Measurements from ENCODE around the gene ZFYVE1. TPM values are rescaled to one million over a fixed set of nuclear protein-coding genes. Genes with fewer than 3 reads are reported as not detected.
"Not testable (repeated sequence)": the region's sequence is repeated elsewhere in the genome, so short reads cannot be mapped to it uniquely, and the experiment has no call there.

The ZFYVE1 gene
- total RNA-seq, 2 experiments from 2014 or later = 11.5 to 14.3 TPM

DNA sequence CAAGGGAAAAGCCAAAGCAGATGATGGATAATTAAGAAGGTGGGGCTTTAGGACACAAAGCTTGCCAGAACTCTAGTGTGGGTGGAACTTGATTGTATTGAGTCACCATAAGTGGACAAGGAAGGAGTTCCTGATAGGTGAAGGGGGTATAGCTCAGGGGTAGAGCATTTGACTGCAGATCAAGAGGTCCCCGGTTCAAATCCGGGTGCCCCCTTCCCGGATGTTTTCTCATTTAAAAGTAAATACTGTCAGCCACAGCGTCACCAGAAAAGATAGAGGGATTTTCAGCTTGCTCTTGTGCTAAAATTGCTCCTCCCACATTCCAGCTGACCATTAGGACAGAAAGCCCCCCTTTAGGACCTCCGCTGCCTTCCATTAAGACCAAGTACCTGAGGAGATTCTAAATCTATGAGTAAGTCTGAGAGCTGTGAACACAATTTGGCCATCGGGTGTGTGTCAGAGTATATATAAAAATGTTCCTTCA, 64.0 kb downstream of the ZFYVE1 start:
- H4K20me1 ChIP-seq (ENCODE audit: insufficient read depth, low read length) = no peaks in the 10 kb centered on the region
- DNase-seq (ENCODE audit: low spot score) = no peak
- no peak overlapping the region for H3K27ac ChIP-seq (ENCODE audit: low read depth, low read length, poor library complexity, severe bottlenecking)
- H3K36me3 ChIP-seq (ENCODE audit: insufficient read depth, low read length) = peaks cover 50% of the 10 kb centered on the region
- TF ChIP-seq, protein P1, sequence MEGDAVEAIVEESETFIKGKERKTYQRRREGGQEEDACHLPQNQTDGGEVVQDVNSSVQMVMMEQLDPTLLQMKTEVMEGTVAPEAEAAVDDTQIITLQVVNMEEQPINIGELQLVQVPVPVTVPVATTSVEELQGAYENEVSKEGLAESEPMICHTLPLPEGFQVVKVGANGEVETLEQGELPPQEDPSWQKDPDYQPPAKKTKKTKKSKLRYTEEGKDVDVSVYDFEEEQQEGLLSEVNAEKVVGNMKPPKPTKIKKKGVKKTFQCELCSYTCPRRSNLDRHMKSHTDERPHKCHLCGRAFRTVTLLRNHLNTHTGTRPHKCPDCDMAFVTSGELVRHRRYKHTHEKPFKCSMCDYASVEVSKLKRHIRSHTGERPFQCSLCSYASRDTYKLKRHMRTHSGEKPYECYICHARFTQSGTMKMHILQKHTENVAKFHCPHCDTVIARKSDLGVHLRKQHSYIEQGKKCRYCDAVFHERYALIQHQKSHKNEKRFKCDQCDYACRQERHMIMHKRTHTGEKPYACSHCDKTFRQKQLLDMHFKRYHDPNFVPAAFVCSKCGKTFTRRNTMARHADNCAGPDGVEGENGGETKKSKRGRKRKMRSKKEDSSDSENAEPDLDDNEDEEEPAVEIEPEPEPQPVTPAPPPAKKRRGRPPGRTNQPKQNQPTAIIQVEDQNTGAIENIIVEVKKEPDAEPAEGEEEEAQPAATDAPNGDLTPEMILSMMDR (conservative IDR thresholded peaks at IDR 0.05; ENCODE audit: low read length) = no peak
- no peak for TF ChIP-seq EZH2phosphoT487 (IDR thresholded peaks at IDR 0.05; ENCODE audit: borderline replicate concordance, low read depth, low read length)
- no peak overlapping the region for H3K4me2 ChIP-seq (ENCODE audit: low read length)
- no peaks in the 10 kb centered on the region for H3K9me3 ChIP-seq (ENCODE audit: low read length)
- no peak overlapping the region for H3K4me3 ChIP-seq (ENCODE audit: low read depth, low read length, poor library complexity, severe bottlenecking)
- H3K4me1 ChIP-seq (ENCODE audit: insufficient read depth, low read length, poor library complexity, severe bottlenecking) = no peaks in the 10 kb centered on the region
- no peak overlapping the region for H2AFZ ChIP-seq (ENCODE audit: low read length)
- H3K9me2 ChIP-seq (ENCODE audit: insufficient read depth, low read length) = no peaks in the 10 kb centered on the region
- no TSS peak for BruUV-seq (replicated peaks)
- ChIA-PET POLR2A (no interaction called here), CTCF (ENCODE audit: unreplicated experiment) (no interaction called here)
- H3K79me2 ChIP-seq (ENCODE audit: insufficient read depth, low read depth, low read length) = no peaks in the 10 kb centered on the region
- intact Hi-C loops (cut with micrococcal nuclease; ENCODE audit: unreplicated experiment) = no loop called here

DNA sequence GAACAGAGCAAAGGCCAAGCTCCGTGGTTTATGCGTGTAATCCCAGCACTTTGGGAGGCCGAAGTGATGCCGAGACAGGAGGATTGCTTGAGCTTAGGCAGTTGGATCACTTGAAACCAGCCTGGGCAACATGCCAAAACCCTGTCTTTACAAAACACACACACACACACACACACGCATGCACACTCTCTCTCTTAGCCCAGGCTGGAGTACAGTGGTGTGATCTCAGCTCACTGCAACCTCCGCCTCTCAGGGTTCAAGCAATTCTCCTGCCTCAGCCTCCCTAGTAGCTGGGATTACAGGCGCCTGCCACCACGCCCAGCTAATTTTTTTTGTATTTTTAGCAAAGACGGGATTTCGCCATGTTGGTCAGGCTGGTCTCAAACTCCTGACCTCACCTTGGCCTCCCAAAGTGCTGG, 64.6 kb downstream of the ZFYVE1 start:
- BruUV-seq (replicated peaks); H3K4me3 ChIP-seq (ENCODE audit: low read depth, low read length, poor library complexity, severe bottlenecking); DNase-seq (ENCODE audit: low spot score); H2AFZ ChIP-seq (ENCODE audit: low read length); H3K27ac ChIP-seq (ENCODE audit: low read depth, low read length, poor library complexity, severe bottlenecking); H3K79me2 ChIP-seq (ENCODE audit: insufficient read depth, low read depth, low read length); H3K4me1 ChIP-seq (ENCODE audit: insufficient read depth, low read length, poor library complexity, severe bottlenecking); H4K20me1 ChIP-seq (ENCODE audit: insufficient read depth, low read length); intact Hi-C loops (cut with micrococcal nuclease; ENCODE audit: unreplicated experiment); H3K9me2 ChIP-seq (ENCODE audit: insufficient read depth, low read length); H3K9me3 ChIP-seq (ENCODE audit: low read length); CTCF ChIA-PET (ENCODE audit: unreplicated experiment); POLR2A ChIA-PET; H3K4me2 ChIP-seq (ENCODE audit: low read length): not testable (repeated sequence)
- H3K36me3 ChIP-seq (ENCODE audit: insufficient read depth, low read length) = peaks cover 55% of the 10 kb centered on the region

DNA sequence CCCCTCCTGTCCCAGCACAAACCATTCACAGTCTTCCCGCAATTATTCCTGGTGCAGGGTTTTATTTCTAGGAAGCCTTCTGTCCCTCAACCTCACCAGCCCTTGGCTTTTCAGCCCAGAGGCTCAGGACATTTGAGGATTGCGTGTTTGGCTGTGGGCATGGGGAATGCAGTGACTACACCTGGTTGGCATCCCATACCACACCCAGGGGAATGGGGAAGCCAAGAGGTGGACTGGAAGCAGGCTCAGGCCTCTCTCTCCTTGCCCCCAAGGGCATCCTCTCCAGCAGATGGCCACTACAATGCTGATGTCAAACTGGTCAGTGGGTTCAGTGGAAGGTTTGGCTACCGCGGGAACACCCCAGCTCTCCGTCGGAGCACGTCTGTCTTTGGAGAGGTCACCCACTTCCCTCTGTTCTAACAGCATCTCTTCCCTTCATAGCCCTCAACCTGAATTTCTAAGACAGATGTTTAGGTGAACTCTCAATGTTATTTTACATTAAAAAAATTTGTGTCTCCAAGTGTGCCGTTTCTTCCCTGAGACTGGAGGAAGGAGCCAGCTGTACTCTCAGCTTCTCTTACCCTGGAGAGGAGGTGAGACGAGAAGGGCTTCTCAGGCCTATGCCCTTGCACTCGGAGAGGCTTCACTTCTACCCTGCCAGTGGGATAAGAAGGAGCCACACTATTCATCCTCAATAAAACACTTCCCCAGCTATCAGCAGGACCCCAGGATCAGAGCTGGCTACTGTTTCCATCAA, 65.1 kb downstream of the ZFYVE1 start:
- no peaks in the 10 kb centered on the region for H3K4me1 ChIP-seq (ENCODE audit: insufficient read depth, low read length, poor library complexity, severe bottlenecking)

DNA sequence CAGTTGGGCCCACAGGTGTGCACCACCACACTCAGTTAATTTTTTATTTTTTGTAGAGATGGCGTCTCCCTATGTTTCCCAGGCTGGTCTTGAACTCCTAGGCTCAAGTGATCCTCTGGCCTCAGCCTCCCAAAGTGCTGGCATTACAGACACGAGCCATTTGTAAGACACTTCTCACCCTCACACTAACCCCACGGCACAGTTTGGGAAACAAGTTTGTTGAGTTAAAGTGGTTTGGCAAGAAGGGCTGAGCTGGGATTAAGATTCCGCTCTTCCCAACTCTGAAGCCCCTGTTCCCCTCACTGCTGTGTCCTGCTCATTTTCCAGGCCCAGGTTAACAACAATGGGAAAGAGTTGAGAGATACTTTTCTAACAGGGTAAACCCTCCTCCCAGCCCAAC, 65.9 kb downstream of the ZFYVE1 start:
- CTCF ChIA-PET (ENCODE audit: unreplicated experiment) = not testable (repeated sequence)

More for the DNA sequence above, 65.1 kb downstream of the ZFYVE1 start:
- Histone ChIP-seq H2AFZ (ENCODE audit: low read length) (no peak overlapping the region), H3K79me2 (ENCODE audit: insufficient read depth, low read depth, low read length) (no peaks in the 10 kb centered on the region), H3K36me3 (ENCODE audit: insufficient read depth, low read length) (peaks cover 59% of the 10 kb centered on the region), H3K4me2 (ENCODE audit: low read length) (no peak overlapping the region), H4K20me1 (ENCODE audit: insufficient read depth, low read length) (no peaks in the 10 kb centered on the region), H3K4me3 (ENCODE audit: low read depth, low read length, poor library complexity, severe bottlenecking) (no peak overlapping the region), H3K27ac (ENCODE audit: low read depth, low read length, poor library complexity, severe bottlenecking) (no peak overlapping the region), H3K9me3 (ENCODE audit: low read length) (no peaks in the 10 kb centered on the region), H3K9me2 (ENCODE audit: insufficient read depth, low read length) (no peaks in the 10 kb centered on the region)
- CTCF ChIA-PET (ENCODE audit: unreplicated experiment) = no interaction called here
- BruUV-seq (replicated peaks) = no TSS peak
- intact Hi-C loops (cut with micrococcal nuclease; ENCODE audit: unreplicated experiment) = no loop called here
- no peak for DNase-seq (ENCODE audit: low spot score)
- TF ChIP-seq EZH2phosphoT487 (IDR thresholded peaks at IDR 0.05; ENCODE audit: borderline replicate concordance, low read depth, low read length) = no peak
- TF ChIP-seq, protein P1 (conservative IDR thresholded peaks at IDR 0.05; ENCODE audit: low read length) = no peak
- POLR2A ChIA-PET = no interaction called here

More for the DNA sequence above, 65.9 kb downstream of the ZFYVE1 start:
- H3K27ac ChIP-seq (ENCODE audit: low read depth, low read length, poor library complexity, severe bottlenecking); DNase-seq (ENCODE audit: low spot score); BruUV-seq (replicated peaks); H4K20me1 ChIP-seq (ENCODE audit: insufficient read depth, low read length); H3K9me3 ChIP-seq (ENCODE audit: low read length); H3K4me3 ChIP-seq (ENCODE audit: low read depth, low read length, poor library complexity, severe bottlenecking); H2AFZ ChIP-seq (ENCODE audit: low read length); H3K9me2 ChIP-seq (ENCODE audit: insufficient read depth, low read length); POLR2A ChIA-PET; H3K79me2 ChIP-seq (ENCODE audit: insufficient read depth, low read depth, low read length); H3K4me2 ChIP-seq (ENCODE audit: low read length); H3K4me1 ChIP-seq (ENCODE audit: insufficient read depth, low read length, poor library complexity, severe bottlenecking); intact Hi-C loops (cut with micrococcal nuclease; ENCODE audit: unreplicated experiment): not testable (repeated sequence)
- H3K36me3 ChIP-seq (ENCODE audit: insufficient read depth, low read length) = peaks cover 66% of the 10 kb centered on the region

All from OCI-LY7 (cell line).